Adrenal gland (tissue), 5 donors: ENCODE results near the gene TMEM242.

Experiments used
- CTCF ChIP-seq, 6 experiments: fragments of 450-650 bp in 4 of 6; fragments of 200-600 bp in 2 of 6; sonication (generic) in 1 of 6; IDR thresholded peaks; 1 replicate in 5 of 6; 2 replicates in 1 of 6; pipeline versions ENCODE4 v1.5.1 to v1.8.0; 2016 to 2021; ENCODE audit warnings: antibody characterized with exemption in 6 of 6, mild to moderate bottlenecking in 2 of 6, moderate library complexity in 1 of 6
- POLR2A ChIP-seq, 2 donors: fragments of 450-650 bp; IDR thresholded peaks; one replicate each; pipeline ENCODE4 v1.6.1; 2017; ENCODE audit warnings: antibody characterized with exemption in 2 of 2, mild to moderate bottlenecking in 2 of 2, moderate library complexity in 1 of 2
- donor health status: DM: no; HTN: no; CAD: no.

GRCh38 chr6:157337751-157338150 is 14.4 kb upstream of the TMEM242 start:
- TF ChIP-seq CTCF (IDR thresholded peaks at IDR 0.05) = no peak
- TF ChIP-seq POLR2A (IDR thresholded peaks at IDR 0.05) = no peak
